Measurements from ENCODE around the gene LNX2. TPM values are rescaled to one million over a fixed set of nuclear protein-coding genes. Genes with fewer than 3 reads are reported as not detected.
"Not testable (repeated sequence)": the region's sequence is repeated elsewhere in the genome, so short reads cannot be mapped to it uniquely, and the experiment has no call there.

Gene LNX2
- polyA plus RNA-seq, 3 donors, result 10.0 to 11.9 (median 11.7) TPM

GRCh38 chr13:27641711-27642502, 21.6 kb upstream of the LNX2 start:
- no peak for DNase-seq

- DNase-seq, result no peak
Observed at GRCh38 chr13:27639186-27639585, 18.9 kb upstream of the LNX2 start.

DNA sequence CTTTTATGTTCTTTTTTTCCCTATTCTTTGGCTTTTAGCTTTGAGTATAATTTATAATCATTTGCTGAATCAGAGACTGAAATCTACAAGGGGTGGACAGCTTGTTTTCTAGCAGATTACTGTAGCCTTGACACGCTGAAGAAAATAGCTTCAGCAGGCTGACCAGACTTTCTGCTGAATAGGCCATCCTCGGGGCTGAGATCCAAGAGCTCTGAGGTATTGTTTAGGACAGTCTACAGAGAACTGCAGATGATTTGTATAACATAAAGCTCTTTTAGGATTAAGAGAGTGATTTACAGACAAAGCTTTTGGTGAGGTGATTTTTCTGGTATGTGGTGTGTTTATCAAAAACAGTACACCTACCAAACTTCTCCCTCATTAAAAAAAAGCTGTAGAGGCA, 18.2 kb upstream of the LNX2 start:
- no peak for DNase-seq

DNA sequence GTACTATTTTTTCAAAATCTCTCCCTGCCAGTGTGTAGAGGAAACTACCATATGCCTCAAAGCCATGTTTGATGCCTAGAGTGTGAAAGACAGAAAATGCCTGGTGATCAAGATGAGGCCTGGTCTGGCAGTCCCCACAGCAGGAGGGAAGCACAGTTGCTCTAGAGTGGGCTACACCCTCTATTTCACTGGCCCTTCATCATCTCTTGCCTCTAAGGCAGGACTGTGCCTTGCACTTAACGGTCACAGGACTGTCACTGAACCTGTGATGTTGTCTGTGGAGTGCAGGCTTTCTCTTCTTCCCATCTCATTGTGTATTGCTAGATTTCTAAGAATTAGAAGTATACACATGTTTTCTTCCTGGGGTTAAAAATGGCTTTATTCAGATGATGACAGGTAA, 17.7 kb upstream of the LNX2 start:
- no peak for DNase-seq

DNA sequence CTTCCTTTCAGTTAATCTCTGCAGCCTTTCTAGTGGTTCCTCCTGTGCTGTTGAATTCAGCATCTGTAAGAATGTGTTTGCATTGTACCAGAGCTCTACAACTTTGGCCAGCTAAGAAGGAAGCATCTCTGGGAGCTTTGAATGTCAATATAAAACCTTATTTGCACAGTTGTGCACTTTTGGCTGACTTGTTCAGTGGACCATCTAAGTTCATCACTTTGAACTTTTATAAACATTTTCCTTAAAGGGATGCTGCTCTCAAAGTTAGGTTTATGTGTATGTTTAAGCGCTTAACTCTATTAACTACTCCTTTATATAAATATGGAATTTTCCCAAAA, 16.9 kb upstream of the LNX2 start:
- DNase-seq, result no peak

GRCh38 chr13:27636589-27637288, 16.4 kb upstream of the LNX2 start:
- DNase-seq, result no peak

DNA sequence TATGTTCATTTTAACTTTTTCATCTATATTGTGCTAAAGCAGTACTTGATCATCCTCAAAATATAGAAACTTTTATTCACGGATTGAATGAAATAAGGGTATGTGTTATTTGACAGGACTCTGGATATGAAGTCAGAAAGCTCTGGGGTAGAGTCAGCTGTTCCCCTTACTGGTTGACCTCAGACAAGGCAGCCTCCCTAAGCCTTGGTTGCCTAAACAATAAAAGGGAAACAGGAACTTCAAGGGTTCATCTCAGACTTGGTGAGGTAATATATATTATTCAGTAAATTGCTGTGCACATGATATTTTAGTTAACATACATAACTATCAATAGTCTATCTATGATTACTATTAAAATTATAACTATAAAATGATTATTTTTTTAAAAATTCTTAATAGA, 14.9 kb upstream of the LNX2 start:
- no peak for DNase-seq

DNA sequence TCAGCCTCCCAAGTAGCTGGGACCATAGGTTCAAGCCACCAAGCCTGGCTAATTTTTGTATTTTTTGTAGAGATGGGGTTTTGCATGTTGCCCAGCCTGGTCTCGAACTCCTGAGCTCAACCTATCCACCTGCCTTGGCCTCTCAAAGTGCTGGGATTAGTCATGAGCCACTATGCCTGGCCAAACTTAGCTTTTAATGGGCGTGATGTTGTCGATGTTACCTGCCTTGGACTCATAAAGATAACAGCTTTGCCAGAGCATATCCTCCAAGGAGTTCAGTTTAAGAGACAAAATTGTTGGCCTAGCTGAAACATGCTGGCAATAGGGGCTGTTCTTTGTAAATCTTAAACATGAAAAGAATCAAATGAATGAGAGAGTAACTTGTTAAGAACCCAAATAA, 14.5 kb upstream of the LNX2 start:
- no peak for DNase-seq

DNA sequence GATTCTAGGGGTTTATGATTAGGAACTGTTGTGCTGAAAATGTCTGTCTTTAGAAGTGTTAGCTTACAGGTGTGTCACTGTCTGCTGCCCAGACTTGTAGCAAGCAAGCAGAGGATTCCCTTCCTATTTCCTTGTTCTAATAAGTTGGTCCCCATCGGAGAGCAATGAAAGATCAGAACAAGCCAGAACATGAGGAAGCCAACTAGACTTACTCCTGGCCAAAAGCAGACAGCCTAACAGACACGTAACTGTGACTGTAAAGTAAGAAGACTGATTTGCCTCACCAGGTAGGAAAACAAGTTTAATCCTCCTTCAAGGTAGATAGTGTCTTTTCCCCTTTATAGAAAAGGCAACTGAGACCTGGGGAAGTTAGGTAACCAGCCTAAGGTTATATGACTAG, 13.9 kb upstream of the LNX2 start:
- no peak for DNase-seq

DNA sequence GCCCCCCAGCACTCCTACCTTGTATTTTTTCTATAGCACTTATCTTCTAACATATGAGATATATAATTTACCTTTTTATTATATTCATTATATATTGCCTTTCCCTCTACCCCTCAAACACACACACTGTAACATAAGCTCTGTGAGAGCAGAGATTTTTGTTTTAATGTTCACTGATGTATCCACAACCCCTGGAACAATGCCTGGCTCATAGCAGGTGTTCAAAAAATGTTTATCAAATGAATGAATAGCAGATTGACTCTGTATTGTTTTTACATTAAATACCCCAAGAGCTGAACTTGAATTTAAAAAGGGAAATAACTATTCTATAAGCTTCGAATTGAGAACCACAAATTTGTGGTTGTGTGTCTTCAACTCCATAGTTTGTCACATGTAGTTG, 12.3 kb upstream of the LNX2 start:
- DNase-seq, result no peak

DNA sequence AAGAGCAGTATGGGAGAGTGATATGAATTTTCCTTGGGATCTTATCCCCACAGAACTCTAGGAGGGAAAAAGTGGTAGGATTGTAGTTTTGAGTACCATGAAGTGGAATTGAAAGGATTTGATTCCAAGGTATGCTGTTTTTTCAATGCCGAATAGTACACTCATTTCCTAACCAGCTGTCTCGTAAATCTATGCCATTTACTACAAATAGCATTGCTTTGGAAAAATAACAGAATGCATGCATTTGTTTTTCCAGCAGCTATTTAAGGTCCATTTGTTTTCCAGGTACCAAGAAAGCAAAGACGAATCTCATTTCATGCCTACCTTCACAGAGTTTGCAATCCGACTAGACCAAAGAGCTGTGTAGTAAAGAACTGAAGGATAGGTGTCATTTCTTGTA, 11.9 kb upstream of the LNX2 start:
- DNase-seq, result no peak

GRCh38 chr13:27631665-27632064, 11.3 kb upstream of the LNX2 start:
- no peak for DNase-seq

GRCh38 chr13:27631156-27631555, 10.8 kb upstream of the LNX2 start:
- no peak for DNase-seq

DNA sequence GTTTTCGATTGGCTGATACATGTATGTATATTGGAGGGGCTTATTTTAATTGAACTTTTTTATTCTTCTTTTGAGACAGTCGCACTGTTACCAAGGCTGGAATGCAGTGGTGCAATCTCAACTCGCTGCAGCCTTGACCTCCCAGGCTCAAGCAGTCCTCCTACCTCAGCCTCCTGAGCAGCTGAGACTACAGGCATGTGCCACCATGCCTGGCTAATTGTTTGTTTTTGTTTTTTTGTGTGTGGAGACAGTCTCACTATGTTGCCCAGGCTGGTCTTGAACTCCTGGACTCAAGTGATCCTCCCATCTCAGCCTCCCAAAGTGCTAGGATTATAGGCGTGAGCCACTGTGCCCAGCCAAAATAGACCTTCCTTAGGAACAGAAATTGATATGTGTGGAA, 8.4 kb upstream of the LNX2 start:
- not testable (repeated sequence) for DNase-seq

- no peak for DNase-seq
Observed at GRCh38 chr13:27628081-27628480, 7.8 kb upstream of the LNX2 start.

DNA sequence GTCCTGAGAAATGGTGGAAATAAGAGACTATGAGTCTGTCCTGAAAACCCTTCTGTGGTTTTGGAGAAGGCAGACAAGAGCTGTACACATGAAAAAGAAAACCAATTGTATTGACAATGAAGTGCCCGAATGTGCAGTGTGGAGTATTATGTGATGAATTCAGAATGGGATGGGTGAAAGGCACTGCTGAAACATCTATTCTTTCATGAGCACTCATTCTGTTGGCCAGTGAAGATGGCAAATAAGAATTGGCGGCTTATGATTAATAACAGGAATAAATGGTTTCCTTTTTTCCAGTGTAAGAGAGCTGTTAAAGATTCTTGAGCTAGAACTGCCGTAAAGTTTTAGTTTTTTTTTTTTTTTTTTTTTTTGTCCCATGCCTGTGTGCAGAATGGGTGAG, 7.1 kb upstream of the LNX2 start:
- DNase-seq, result no peak

DNA sequence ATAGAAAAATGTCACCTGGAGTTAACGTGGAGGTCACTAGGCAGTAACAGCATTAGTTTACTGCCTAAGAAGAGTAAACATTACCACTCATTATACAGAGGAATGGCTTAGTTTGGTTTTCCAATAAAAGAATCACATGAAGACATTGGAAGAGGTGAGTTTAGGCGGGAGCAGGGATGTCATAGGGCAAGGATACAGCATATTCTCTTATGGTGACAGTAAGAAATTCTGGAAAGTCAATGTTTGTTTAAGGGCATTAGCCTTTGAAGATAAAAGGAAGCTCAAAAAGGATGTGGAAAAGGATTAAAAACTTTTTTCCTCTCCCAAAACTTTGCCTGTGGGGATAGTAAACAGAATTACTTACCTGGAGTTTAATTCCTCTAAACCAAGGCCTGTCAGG, 5.5 kb upstream of the LNX2 start:
- DNase-seq, result no peak

DNA sequence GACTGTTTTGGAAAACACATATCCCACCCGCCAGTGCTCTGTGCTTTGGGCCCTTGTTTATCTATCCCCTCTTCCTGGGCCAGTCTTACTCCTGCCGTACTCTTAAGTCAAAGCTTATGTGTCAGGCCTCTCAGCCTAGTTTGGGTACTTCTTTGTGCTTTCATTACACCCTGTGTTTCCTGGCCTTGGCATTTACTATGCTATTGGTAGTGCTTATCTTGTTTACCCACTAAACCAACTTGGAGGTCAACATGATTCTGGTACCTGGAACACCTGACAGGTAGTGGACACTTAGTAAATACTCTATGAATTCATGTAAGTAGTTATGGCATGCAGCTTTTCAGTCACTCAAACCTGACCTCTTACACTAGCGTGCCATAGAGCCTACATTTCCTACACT, 3.7 kb upstream of the LNX2 start:
- no peak for DNase-seq

DNA sequence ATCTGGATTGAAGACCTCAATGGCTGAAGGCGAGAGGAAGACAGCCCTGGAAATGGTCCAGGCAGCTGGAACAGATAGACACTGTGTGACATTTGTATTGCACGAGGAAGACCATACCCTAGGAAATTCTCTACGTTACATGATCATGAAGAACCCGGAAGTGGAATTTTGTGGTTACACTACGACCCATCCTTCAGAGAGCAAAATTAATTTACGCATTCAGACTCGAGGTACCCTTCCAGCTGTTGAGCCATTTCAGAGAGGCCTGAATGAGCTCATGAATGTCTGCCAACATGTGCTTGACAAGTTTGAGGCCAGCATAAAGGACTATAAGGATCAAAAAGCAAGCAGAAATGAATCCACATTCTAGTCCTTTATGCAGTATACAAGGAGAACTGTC, 2.6 kb upstream of the LNX2 start:
- no peak for DNase-seq

GRCh38 chr13:27622102-27622820, 1.9 kb upstream of the LNX2 start:
- no peak for DNase-seq

DNA sequence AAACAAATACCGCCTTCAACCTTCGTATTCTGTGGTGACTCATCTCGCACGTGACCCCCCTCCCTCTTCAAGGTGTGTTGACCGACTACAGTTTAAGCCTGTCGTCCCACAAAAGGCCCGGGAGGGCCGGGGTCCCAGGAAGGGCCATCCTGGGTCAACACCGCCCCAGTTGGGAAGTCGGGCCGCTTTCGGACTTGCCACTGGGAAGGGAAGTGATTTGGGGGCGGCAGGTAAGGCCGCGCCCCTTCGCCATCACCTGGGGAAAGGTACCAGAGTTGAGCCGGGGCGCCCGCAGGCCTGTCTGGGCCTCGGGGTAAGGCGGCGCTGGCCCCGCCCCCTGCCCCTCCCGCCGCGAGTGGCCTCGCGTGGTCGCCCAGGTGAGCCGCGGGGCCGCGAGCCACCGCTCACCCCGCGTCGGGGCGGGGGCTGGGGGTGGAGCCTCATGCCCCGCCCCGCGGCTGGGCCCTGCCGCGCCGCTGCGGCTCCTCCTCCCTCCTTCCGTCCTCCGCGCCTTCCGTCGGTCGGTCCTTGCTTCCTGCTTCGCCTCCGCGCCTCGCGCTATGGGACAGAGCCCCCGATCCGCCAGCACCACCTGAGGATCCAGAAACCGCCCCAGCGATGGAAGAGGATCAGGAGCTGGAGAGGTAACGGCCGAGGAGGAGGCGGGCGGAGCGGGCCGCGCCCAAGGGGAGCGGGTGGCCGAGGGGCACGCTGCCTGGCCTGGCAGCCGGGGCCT, 1.2 kb upstream of the LNX2 start, which contains the start of gene POLR1D:
POLR1D (plus strand) TSS at position 527 of the 736 bp plus-strand sequence; CDS start at position 619, 92 bp downstream.
- peak; percentile 81 for DNase-seq

GRCh38 chr13:27621116-27621365, 712 bp upstream of the LNX2 start:
- DNase-seq, result no peak

Data from renal pelvis (tissue), 4 donors.